GM21360 (cell line): Measurements from ENCODE around the gene CLNK.

Experiments
- ATAC-seq: cut with Tn5 transposase; IDR thresholded peaks from one replicate; pipeline ENCODE4 v1.9.1; 2021; ENCODE audit warnings: mild to moderate bottlenecking, moderate library complexity; ENCODE audit not compliant: unreplicated experiment

Gene CLNK

DNA sequence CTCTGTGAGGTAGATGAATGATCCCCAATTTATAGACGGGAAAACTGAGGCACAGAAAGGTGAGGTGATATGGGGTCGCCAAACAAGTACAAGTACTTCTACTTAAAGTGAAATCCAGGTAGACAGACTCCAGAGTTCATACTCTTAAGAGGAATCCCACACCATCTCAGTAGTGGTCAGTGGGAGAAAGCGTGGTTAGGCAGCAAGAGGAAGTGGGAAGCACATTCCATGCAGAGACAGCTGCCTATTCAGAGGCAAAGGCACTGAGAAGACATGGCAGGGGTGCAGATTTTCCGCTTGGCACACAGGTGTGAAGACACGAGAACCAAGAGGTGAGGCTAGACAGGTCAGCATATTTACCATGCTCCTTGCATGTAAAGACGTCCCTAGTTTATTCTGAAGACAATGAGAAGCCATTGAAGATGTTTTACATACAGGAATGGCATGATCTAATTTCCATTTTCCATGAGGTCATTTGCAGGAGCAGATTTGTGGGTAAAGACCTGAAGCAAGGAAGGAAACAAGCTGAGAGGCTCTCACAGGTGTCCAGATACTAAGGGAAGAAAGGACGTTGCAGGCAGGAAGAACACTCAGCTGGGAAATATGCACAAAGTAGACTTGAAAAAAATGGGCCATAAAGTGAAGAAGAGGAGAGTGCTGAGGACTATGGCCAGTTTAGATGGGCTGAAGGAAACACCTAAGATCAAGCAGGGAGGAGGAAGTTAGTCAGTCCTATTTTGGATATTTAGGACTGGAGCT, 17.3 kb upstream of the CLNK start:
- no peak for ATAC-seq

DNA sequence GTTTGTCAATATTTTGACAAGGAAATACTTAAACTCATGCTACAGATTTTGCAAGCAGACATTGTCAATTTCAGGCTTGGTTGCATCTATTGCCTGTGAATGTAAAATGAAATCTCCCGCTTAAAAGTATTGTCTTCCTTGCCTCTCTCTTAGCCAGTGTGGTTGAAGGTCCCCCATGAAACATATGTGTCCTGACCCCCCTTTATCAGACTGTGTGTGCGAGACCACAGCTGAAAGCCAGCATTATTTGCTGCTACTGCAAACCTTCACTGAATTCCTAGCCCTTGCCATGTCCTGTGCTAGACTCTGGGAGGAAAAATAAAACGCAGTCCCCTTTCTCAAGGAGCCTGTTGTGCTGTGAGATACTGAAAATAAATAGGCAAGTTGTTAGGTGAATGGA, 16.6 kb upstream of the CLNK start:
- no peak for ATAC-seq

DNA sequence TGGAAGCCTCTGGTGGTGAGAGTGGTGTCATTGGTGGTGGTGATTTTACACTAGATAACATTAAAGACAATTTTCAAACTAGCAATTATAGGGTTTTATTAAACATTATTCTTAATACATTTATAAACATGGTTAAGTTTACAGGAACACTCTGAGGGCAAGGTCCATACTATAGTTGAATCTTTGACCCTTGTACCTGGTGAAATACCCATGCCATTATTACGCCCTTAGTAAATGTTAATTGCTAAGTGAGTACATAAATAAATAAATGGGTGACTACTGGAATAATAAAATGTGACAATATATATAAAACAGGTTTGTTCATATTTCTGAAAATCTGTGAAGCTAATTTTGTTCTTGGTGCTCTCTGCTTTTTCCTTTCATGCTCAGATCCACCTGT, 13.6 kb upstream of the CLNK start:
- no peak for ATAC-seq

DNA sequence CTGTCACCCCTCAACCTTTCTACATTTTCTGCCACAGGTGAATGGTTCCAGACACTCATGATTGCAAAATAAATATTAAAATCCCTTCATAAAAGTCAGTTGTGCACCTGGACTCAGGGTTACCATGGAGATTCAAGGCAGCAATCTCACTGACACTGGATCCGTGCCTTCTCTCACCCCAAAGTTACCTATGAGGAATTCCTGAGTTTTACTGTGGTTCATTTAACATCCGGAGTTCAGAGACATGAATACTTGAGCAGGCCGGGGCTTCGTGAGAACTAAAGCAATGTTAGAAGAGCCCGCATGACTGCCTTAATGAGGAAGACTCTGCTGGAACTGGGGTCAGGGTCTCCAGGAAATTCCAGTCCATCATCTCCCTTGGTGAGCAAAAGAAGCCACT, 12.5 kb upstream of the CLNK start:
- no peak for ATAC-seq

DNA sequence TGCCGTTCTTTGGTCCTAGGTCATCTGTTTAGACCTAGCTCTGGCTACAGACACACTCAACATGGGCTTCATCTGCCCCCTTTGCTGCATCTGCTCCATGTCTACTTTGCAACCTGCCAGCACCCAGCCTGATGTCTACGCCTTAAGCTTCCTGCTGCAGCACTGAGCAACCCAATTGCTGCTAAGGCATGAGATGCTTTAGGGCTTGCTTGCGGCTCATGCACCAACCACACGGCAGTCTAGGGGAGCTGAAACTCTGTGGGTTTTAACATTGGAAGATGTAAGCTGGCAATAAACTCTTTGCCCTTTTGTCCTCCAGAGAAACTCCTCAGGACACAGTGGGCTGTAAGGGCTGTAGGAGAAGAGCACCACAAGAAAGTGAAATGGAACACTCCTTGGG, 11.7 kb upstream of the CLNK start:
- no peak for ATAC-seq

DNA sequence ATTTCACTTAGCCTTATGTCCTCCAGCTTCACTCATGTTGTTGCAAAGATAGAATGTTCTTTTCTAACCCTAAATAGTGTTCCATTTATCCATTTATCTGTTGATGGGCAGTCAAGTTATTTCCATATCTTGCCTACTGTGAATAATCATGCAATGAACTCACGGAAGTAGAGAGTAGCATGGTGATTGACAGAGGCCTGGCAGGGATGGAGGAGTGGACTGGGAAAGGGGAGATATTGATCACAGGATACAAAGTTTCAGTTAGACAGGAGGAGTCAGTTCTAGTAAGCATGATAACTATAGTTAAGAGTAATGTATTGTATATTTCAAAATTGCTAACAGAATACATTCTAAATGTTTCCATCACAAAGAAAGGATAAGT, 10.3 kb upstream of the CLNK start:
- ATAC-seq = no peak

DNA sequence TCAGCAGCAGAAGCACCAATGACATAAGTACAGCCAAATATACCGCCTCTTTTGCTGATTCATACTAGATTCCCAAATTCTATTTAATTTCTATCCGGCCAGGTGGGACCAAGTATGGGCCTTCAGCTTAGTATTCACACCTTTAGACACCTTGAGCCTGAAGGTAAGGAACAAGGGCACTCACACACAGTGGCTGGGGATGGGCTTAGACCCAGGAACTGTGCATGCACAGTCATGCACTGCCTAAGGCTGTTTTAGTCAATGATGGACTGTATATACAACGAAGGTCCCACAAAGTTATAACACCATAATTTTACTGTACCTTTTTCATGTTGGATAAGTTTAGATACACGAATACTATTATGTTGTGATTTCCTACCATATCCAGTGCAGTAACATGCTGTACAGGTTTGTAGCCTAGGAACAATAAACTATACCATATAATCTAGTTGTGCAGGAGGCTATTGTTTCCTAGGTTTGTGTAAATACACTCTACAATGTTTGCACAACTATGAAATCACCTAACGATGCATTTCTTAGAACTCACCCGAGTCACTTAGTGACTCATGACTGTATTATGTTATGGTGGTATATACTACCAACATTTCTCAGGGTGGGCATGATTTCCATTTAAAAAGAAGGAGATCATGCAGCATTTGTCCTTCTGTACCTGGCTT, 9.7 kb upstream of the CLNK start:
- no peak for ATAC-seq

DNA sequence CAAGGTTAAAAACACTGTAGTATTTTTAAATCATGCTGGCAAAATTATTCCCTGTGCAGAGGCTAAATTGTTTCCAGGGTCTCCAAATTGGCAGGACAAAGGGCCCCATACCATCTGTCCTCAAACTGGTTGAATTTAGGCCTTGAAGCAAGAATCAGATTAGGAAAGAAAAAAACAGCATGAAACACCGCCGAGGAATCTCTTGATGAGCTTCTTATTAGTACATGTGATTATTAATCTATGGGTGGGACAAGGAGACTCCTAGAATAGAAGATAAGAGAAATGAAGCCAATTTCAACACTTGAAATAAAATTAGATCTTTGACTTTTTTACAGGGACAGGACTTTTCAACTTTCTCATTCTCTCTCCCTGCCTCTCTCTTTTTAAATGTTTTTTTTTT, 7.1 kb upstream of the CLNK start:
- no peak for ATAC-seq

DNA sequence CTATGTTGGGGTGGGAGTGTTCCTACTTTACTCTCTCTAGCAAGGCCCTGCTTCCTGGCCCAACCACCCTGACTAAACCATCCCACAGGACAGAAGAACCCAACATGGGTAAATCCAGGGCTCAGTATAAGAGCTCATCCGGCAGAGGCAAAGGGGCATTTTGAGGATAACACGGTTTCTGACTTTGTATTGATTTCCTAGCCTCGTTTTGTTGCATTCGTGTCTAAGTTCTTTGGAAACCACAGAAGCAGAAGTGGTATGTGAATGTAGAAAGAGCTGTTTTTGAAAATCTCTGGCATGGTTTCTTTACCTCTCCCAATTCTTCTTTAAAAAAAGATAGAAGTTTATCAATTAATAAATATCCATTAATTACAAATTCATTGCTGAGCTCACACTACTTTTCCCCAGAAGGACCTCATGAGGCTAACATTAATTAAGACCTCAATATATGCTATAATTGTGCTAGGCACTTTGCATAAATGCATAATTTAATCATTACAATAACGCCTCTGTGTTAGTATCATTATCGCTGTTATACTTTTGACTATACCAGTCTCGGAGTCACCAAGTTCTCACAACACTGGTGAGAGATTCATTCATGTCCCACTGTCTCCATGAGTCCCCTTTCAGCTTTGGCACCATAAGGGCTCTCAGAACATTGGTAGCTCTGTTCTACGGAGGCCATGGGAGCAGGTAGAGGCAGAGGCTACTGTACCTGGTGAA, 5.8 kb upstream of the CLNK start:
- ATAC-seq = no peak

DNA sequence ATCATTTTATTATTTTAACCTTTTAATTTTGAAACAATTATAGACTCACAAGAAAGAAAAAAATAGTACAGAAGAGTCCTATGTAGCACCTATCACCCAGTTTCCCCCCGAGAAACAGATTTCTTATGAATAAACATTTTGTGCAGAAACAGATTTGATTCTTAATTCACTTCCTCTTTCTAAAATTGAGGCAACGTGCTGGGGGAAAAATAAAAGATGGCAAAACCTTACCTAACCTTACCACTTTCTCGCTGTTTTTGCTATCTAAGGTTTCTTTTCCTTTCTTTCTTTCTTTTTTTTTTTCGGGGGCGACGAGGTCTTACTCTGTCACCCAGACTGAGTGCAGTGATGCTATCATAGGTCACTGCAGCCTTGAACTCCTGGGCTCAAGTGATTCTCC, 4.3 kb upstream of the CLNK start:
- ATAC-seq = no peak

DNA sequence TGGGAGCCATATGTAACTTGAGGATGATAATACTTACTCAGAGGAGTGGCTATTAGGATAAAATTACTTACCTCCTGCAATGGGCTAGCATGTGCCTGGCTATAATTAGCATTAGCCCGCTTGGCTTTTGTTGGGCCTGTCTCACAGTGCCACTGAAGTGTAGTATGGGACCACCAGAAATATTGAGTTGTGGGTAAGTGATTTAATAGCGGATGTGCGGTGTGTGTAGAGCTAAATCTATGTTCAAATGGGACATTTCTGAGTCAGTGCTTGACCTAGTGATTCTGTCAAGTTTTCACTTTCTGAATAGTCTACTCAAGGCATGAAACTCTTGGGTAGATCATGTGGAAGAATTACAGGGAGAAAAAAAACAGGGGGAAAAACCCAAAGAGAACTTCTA, 3.5 kb upstream of the CLNK start:
- ATAC-seq = peak; percentile 44

DNA sequence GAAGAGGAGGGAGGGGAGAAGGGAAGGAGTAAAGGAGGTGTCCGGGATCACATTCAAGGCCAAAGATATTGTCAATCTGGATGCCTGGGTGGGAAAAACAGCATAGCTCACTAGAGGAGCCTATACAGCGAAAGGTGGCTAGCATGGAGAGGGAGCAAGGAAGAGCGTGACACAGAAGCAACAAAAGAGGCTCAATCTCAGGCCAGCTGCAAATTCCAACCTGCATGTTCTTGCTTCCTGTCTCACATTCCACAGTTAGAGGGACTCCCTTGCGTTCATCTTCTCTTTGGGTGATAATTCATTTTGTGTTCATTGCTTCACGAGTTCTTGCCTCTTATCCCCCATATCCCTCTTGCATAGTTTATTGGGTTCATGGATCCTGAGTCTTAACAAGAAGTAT, 3.0 kb upstream of the CLNK start:
- no peak for ATAC-seq

DNA sequence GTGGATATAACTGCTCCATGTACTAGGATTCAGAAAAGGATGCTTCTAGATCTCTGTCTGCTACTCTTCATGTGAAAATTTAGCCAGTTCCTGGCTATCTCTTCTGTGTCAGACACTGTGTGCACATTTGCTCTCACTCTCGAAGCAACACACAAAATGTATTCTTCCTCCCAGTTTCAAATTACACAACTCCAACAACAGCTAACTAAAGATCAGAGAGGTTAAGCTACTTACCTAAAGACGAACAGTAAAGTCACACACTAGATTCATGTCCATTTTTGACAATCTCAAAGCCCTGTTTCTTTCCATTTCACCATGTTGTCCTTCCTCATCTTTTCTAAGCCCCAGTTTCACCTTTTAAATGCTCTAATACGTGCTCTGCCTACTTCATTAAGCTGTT, 2.2 kb downstream of the CLNK start:
- ATAC-seq = no peak

DNA sequence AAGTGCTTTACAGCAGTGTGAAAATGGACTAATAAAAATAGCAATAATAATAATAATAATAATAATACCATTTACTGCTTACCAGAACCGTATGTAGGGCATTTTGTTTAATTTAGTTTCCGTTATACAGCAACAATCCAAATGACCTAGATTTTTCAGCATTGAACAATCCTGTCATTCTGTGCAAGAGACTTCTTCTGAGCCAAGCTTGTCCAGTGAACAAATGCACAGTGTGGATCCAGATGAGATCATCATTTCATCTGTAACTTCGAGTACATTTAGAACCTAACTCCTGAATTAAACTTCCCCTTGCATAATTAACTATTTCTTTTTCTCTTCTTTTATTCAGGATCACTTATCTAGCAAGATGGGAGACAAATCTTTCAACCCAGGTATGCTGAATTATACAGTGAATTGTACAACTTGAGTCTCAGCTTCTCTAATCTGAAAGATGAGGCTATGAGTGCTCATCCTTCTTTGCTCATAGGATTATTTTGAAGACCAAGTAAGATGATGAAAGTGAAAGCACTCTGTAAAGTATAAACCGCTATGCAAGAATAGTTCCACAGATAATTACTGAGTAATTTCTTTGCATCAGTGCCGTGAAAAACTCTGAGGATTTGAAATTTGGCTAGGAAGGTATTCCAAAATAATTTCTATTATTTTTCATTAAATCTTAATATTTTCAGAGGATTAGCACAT, 6.6 kb downstream of the CLNK start:
- peak; percentile 37 for ATAC-seq

DNA sequence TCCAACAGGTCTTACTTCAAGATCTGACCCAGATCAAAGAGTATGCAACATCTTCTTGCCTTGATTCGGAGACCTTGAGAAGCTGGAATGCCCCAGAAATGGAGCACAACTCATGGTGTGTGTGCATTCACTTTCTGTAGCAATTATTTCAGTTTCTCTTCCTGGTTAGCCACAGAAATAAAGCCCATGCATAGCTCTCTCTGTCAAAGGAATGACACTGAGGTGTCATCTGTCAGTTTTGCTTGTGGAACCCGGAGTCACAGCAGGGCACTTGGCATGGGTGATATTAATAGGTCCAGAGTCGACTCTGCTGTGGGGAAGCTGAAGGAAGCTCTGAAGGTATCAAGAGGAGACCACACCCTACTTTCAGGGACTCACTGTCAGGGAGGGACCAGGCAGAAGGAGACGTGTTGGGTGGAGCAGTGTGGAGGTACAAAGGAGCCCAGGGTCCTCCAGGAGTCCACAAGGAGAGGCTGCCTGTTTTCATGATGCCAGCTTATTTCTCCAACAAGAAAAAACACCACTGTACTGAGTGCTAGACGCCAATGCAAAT, 10.7 kb downstream of the CLNK start:
- peak; percentile 74 for ATAC-seq

DNA sequence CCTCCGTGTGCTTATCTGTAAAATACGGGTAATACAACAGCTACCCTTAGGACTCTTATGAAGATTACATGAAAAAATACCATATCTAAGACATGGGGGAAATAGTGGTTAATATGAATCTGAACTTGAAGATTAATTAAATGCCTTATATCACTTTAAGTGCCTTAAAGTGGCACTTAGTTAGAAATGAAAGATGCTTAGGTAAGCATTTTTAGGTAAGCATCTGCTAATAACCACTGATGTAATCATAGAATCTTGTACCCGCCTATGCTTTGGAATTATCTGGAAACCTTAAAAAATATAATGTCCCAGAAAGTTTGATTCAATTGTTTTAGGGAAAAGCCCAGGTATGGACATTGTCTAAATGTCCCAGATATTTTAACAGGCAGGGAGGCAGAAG, 12.2 kb downstream of the CLNK start:
- no peak for ATAC-seq

DNA sequence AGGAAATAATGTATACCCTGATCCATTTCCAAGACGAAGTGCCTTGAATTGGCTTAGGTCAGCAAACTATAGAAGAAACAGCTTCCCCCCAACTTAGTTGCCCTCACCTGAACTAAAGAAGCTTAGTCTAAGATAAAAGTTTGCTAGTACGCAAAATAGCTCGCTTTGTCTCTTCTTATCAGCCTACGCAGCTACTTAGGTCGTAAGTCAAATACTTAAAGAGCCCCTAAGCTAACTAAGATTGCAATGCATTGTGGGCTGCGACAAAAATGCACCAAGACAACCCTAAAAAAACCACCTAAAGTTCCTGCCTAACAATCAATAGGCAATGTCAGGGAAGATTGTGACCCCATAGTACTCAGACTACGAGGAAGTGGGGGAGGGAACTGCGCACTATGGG, 12.8 kb downstream of the CLNK start:
- no peak for ATAC-seq

DNA sequence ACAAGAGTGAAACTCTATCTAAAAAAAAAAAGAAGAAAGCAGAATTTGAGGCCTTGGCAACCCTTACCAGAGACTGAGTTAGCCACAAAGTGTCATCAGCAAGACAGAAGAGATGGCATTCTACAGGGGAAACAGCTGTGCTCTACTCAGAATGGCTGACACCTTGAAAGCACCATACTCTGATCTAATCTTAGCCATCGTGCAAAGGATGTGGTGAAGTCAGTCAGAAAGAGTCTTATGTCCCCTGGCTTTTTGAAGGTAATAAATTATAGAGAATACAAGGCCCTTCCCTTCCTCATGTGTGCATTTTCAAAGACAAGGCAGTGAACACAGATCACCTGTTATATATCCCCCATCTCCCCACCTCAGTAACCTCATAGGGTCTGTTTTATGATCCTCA, 13.2 kb downstream of the CLNK start:
- peak; percentile 67 for ATAC-seq

DNA sequence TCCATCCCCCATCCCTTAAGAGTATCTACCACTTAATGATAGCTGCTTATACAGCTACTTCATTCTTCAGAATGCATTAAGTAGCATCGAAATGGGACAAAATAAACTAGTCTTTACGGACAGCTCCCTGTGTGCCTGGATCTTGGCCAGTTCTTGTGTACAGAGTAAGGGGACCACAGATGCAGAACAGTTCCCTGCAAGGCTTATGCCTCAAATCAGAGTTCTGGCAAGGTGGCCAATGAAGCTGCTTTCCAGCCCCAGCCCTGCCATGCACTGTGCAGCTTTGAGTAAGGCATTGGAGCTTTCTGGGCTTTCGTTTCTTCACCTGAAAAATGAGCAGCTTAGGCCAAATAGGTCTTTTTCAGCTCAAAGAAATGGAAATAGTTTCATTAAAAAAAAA, 14.2 kb downstream of the CLNK start:
- ATAC-seq = no peak

DNA sequence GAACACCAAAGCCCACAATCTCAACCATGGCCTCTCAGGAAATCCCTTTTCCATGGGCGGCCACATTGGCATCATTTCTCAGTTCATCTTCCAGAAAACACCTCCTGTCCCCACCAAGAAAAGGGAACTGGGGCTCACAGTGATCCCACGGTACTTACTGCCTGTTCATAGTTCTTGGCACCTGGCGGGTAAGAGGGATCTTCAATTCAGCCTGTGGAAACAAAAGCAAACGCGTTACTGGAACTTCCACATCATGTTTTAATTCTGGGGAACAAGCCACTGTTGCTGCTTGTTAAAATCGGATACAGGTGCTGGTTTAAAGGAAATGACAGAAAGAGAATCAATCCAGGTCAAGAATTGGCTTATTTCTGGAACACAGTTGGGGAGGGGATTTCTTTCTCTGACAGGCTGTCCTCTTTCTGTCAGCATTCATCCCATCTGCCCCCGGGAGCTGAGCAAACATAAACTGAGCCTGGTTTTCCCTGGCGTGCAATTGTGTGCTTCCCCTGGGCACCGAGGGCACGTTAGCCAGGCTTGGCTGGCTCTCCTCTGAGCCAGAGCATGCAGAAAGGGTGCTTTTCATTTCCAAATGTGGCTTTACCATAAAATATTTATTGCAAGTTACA, 16.8 kb downstream of the CLNK start:
- ATAC-seq = no peak

DNA sequence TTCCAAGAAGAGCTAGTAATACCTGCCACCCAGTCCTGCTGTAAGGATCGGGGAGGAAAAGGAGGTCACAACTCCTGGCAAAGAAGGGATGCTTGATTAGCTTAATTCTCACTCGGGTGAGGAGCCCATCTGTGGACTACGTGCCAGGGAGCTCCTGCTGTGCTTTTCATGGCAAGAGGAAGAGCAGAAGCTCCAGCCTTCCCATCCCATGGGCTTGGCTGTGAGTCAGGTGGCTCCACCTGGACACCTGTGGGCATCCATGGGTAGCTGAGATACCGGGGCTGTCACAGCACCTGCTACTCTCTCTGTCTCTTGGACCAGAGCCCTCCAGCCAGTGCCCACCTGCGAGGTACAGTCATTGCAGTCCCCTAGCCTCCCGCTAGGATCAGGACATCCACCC, 18.0 kb downstream of the CLNK start:
- ATAC-seq = no peak
